Esophagus (tissue), 2 donors: ENCODE measurements around the gene ZNF154. TPM values are rescaled to one million over a fixed set of nuclear protein-coding genes. Genes with fewer than 3 reads are reported as not detected.

ENCODE experiments used
- H3K27ac ChIP-seq, 2 donors: one replicate each; pipeline ENCODE4 v1.5.1; 2013; ENCODE audit warnings: low read depth in 2 of 2, mild to moderate bottlenecking in 2 of 2, inconsistent platforms in 1 of 2, low read length in 1 of 2, moderate library complexity in 1 of 2
- H3K27me3 ChIP-seq, 2 donors: one replicate each; pipeline ENCODE4 v1.6.1; 2013; ENCODE audit warnings: low read length in 2 of 2, control low read depth in 1 of 2, mild to moderate bottlenecking in 1 of 2; ENCODE audit not compliant: insufficient read depth in 2 of 2, control insufficient read depth in 1 of 2
- H3K36me3 ChIP-seq, 2 donors: one replicate each; pipeline ENCODE4 v1.6.1; 2013; ENCODE audit warnings: low read length in 1 of 2; ENCODE audit not compliant: control insufficient read depth in 2 of 2, insufficient read depth in 2 of 2
- H3K4me1 ChIP-seq, 2 donors: one replicate each; pipeline ENCODE4 v1.6.1; 2013; ENCODE audit warnings: low read length in 1 of 2; ENCODE audit not compliant: control insufficient read depth in 2 of 2, insufficient read depth in 2 of 2
- H3K4me3 ChIP-seq, 2 donors: one replicate each; pipeline ENCODE4 v1.5.1; 2013; ENCODE audit warnings: low read length in 2 of 2, mild to moderate bottlenecking in 2 of 2, low read depth in 1 of 2, moderate library complexity in 1 of 2
- H3K9me3 ChIP-seq, 2 donors: one replicate each; pipeline ENCODE4 v1.6.1; 2013; ENCODE audit warnings: mild to moderate bottlenecking in 2 of 2, low read depth in 1 of 2, low read length in 1 of 2, moderate library complexity in 1 of 2; ENCODE audit not compliant: control insufficient read depth in 2 of 2, insufficient read depth in 1 of 2
- WGBS, 2 donors: extraction: QIAGEN DNeasy Blood & Tissue Kit; methylation state at CpG; one replicate each; pipeline ENCODE4 v1.1.7; 2013; 5-methylcytosine and 5-hydroxymethylcytosine counted together
- polyA plus RNA-seq, 2 donors: library from polyadenylated mRNA; stranded (reverse); fragments of 200-250 nt; gene quantifications; one replicate each; pipeline ENCODE4 v1.2.3, GENCODE V29; 2013
- donor health status: healthy with polysubstance abuse.
- donor health status: Bipolar disorder and iron deficiency.

ZNF154 gene
- polyA plus RNA-seq, 2 donors, result 0.98 to 1.6 TPM

DNA sequence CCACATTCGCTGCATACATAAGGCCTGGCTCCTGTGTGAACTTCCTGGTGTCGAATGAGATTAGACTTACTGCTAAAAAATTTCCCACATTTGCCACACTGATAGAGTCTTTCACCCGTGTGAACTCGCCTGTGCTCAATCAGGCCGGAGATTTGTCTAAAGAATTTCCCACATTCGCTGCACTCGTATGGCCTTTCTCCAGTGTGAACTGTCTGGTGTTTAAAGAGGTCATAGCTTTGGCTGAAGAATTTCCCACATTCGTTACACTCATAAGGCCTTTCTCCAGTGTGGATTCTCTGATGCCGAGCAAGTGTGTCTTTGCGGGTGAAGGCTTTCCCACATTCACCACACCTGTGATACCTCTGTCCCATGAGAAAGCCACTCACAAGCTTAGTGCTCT lies 11.9 kb upstream of the ZNF154 start:
- Histone ChIP-seq H3K4me1 (no peaks in the 10 kb centered on the region), H3K36me3 (peaks cover 13 to 16% of the 10 kb centered on the region in 2 donors)
- 98% methylated on average over 10 of the region's 10 CpGs for WGBS, 2 donors

DNA sequence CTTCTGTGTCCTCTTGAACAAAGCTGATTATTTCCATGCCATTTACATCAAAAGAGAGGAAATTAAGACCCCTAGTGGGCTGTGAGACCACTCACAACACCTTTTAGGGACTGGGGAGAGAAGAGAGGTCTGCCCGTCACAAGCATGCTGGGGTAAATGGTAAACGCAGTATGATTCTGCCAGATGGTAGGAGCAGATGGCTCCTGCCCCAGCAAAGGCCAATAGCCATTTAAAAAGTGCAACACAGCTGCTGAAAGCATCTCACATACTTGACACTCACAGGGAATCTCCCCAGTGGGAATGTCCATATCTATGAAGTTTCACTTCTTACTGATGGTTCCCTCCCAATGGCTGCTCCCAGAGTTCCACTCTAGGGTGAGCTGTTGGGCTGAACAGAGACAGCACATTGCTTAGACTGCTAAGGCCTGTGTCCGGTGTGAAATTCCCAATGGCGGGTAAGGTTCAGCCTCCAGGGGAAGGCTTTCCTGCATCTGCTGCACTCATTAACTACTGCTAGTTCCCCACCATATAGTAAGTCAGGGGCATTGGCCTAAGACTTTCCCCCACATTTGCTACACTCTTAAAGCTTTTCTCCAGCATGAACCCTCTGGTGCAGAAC lies 11.0 kb upstream of the ZNF154 start:
- no peak overlapping the region for H3K27ac ChIP-seq
- no peaks in the 10 kb centered on the region for H3K4me1 ChIP-seq
- peaks cover 13 to 16% of the 10 kb centered on the region in 2 donors for H3K36me3 ChIP-seq
- H3K27me3 ChIP-seq, result no peaks in the 10 kb centered on the region
- 82 to 93% methylated on average over 4 of the region's 4 CpGs for WGBS, 2 donors
- no peak overlapping the region for H3K4me3 ChIP-seq
- H3K9me3 ChIP-seq, result peaks cover 19 to 39% of the 10 kb centered on the region in 2 donors

More for the DNA sequence above, 11.9 kb upstream of the ZNF154 start:
- H3K27me3 ChIP-seq, result no peaks in the 10 kb centered on the region
- peaks cover 19 to 42% of the 10 kb centered on the region in 2 donors for H3K9me3 ChIP-seq
- no peak overlapping the region for H3K4me3 ChIP-seq
- no peak overlapping the region for H3K27ac ChIP-seq

GRCh38 chr19:57719424-57719823 lies 10.4 kb upstream of the ZNF154 start:
- H3K9me3 ChIP-seq, result peaks cover 19 to 39% of the 10 kb centered on the region in 2 donors
- no peak overlapping the region for H3K27ac ChIP-seq
- no peak overlapping the region for H3K4me3 ChIP-seq
- H3K4me1 ChIP-seq, result no peaks in the 10 kb centered on the region
- no peaks in the 10 kb centered on the region for H3K27me3 ChIP-seq
- H3K36me3 ChIP-seq, result peaks cover 13 to 16% of the 10 kb centered on the region in 2 donors

- H3K4me3 ChIP-seq, result no peak overlapping the region
- peaks cover 0 to 4% of the 10 kb centered on the region in 2 donors for H3K4me1 ChIP-seq
- H3K9me3 ChIP-seq, result peaks cover 11 to 15% of the 10 kb centered on the region in 2 donors
- no peak overlapping the region for H3K27ac ChIP-seq
- H3K36me3 ChIP-seq, result no peaks in the 10 kb centered on the region
- WGBS, 2 donors, result 73 to 82% methylated on average over 1 of the region's 1 CpG
- no peaks in the 10 kb centered on the region for H3K27me3 ChIP-seq
These were observed 3.2 kb upstream of the ZNF154 start for GRCh38 chr19:57712222-57712621.

GRCh38 chr19:57709616-57710015 lies 612 bp upstream of the ZNF154 start:
- Histone ChIP-seq H3K4me3 (peak overlapping the region in 1 of 2 donors; percentile 53), H3K27me3 (no peaks in the 10 kb centered on the region), H3K4me1 (peaks cover 0 to 4% of the 10 kb centered on the region in 2 donors), H3K36me3 (no peaks in the 10 kb centered on the region), H3K9me3 (peaks cover 8 to 24% of the 10 kb centered on the region in 2 donors), H3K27ac (peak overlapping the region in 1 of 2 donors; percentile 35)
- 65 to 67% methylated on average over 15 of the region's 15 CpGs for whole genome bisulfite sequencing, 2 donors

GRCh38 chr19:57706346-57706745 lies 2.7 kb downstream of the ZNF154 start:
- 95 to 99% methylated on average over 1 of the region's 1 CpG for WGBS, 2 donors
- no peaks in the 10 kb centered on the region for H3K27me3 ChIP-seq

GRCh38 chr19:57701625-57702024 lies 7.4 kb downstream of the ZNF154 start:
- no peaks in the 10 kb centered on the region for H3K4me1 ChIP-seq
- H3K27ac ChIP-seq, result no peak overlapping the region
- no peaks in the 10 kb centered on the region for H3K27me3 ChIP-seq
- H3K9me3 ChIP-seq, result peaks cover 11 to 47% of the 10 kb centered on the region in 2 donors
- H3K36me3 ChIP-seq, result peaks cover 7 to 8% of the 10 kb centered on the region in 2 donors
- 96 to 98% methylated on average over 6 of the region's 6 CpGs for WGBS, 2 donors
- no peak overlapping the region for H3K4me3 ChIP-seq

More at GRCh38 chr19:57706346-57706745, 2.7 kb downstream of the ZNF154 start:
- peaks cover 3 to 4% of the 10 kb centered on the region in 2 donors for H3K36me3 ChIP-seq
- H3K9me3 ChIP-seq, result peaks cover 11 to 45% of the 10 kb centered on the region in 2 donors
- H3K4me3 ChIP-seq, result no peak overlapping the region
- H3K4me1 ChIP-seq, result peaks cover 0 to 4% of the 10 kb centered on the region in 2 donors
- no peak overlapping the region for H3K27ac ChIP-seq

GRCh38 chr19:57689750-57690149 lies 19.3 kb downstream of the ZNF154 start:
- Histone ChIP-seq H3K36me3 (peaks cover 10 to 23% of the 10 kb centered on the region in 2 donors), H3K27ac (no peak overlapping the region), H3K4me3 (no peak overlapping the region), H3K27me3 (no peaks in the 10 kb centered on the region), H3K9me3 (peaks cover 33 to 65% of the 10 kb centered on the region in 2 donors), H3K4me1 (no peaks in the 10 kb centered on the region)
- 86 to 91% methylated on average over 3 of the region's 3 CpGs for whole genome bisulfite sequencing, 2 donors

DNA sequence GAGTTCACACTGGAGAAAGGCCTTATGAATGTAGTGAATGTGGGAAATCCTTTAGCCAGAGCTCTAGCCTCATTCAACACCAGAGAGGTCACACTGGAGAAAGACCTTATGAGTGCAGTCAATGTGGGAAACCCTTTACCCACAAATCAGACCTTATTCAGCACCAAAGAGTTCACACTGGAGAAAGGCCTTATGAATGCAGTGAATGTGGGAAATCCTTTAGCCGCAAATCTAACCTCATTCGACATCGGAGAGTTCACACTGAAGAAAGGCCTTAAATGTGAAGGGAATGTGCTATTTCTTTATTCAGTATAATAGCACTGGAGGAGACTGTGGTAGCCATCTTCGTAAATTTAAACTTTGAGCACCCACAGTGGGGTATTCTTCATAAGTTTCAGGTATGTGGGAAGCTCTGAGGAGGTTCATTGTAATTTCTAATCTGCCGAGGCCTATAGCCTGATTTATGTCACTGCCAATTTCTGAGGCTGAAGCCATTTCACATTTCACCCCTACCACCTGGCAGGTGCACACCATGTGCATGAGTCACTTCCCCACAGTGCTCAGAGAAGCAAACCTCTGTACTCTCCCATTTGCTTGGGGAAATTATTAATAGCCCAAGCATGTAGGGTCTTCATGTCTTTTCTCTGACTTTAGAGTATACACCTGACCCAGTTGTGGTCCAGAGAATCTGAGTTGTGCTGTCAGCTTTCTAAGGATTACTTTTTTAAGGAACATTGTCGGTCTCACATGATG lies 20.8 kb downstream of the ZNF154 start:
- WGBS, 2 donors, result 97% methylated on average over 6 of the region's 6 CpGs
- Histone ChIP-seq H3K36me3 (peaks cover 10 to 36% of the 10 kb centered on the region in 2 donors), H3K4me3 (no peak overlapping the region)

More for the DNA sequence above, 20.8 kb downstream of the ZNF154 start:
- H3K4me1 ChIP-seq, result no peaks in the 10 kb centered on the region
- no peak overlapping the region for H3K27ac ChIP-seq
- H3K9me3 ChIP-seq, result peaks cover 33 to 67% of the 10 kb centered on the region in 2 donors
- no peaks in the 10 kb centered on the region for H3K27me3 ChIP-seq
